ENCODE data around the gene CEACAM3. TPM values are rescaled to one million over a fixed set of nuclear protein-coding genes. Genes with fewer than 3 reads are reported as not detected.

Gene CEACAM3
- total and polyA plus RNA-seq, 9 of the 15 experiments (the other 6 are each of a cell fraction or from before 2014, with no cell fraction given): not detected

DNA sequence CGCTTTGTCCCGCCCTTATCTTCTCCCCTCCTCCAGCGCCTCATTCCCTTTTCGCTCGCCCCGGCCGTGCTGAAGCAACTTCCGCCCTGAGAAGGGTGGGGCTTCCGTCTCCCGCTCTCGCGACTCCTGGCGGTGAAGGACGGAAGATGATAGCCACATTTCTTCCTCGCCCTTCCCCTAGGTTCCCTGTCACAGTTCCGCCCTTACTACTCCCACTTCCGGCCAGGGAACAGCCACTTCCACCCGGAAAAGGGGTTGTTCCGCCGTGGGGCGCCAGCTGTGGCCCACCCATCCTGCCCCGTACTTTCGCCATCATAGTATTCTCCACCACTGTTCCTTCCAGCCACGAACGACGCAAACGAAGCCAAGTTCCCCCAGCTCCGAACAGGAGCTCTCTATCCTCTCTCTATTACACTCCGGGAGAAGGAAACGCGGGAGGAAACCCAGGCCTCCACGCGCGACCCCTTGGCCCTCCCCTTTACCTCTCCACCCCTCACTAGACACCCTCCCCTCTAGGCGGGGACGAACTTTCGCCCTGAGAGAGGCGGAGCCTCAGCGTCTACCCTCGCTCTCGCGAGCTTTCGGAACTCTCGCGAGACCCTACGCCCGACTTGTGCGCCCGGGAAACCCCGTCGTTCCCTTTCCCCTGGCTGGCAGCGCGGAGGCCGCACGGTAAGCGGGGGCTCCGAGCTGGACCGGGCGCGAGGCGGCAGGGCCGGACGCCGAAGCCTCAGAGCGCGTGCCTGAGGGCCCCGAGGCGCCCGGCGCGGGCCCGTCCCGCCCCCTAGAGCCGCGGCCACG lies 63.4 kb downstream of the CEACAM3 start, which contains the start of gene RPS19 (continued):
- TF ChIP-seq, protein P1, sequence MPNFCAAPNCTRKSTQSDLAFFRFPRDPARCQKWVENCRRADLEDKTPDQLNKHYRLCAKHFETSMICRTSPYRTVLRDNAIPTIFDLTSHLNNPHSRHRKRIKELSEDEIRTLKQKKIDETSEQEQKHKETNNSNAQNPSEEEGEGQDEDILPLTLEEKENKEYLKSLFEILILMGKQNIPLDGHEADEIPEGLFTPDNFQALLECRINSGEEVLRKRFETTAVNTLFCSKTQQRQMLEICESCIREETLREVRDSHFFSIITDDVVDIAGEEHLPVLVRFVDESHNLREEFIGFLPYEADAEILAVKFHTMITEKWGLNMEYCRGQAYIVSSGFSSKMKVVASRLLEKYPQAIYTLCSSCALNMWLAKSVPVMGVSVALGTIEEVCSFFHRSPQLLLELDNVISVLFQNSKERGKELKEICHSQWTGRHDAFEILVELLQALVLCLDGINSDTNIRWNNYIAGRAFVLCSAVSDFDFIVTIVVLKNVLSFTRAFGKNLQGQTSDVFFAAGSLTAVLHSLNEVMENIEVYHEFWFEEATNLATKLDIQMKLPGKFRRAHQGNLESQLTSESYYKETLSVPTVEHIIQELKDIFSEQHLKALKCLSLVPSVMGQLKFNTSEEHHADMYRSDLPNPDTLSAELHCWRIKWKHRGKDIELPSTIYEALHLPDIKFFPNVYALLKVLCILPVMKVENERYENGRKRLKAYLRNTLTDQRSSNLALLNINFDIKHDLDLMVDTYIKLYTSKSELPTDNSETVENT (CRISPR knock-in tag; IDR thresholded peaks at IDR 0.05): peak; percentile 70; the same call in 1 of the 2 replicates
- TF ChIP-seq PHF20 (IDR thresholded peaks at IDR 0.05; ENCODE audit: partially characterized antibody): peak; percentile 95
- no peak for TF ChIP-seq RBM34 (IDR thresholded peaks at IDR 0.05; ENCODE audit: borderline replicate concordance, insufficient read depth, low read length)
- peak; percentile 44 for TF ChIP-seq HNRNPLL (IDR thresholded peaks at IDR 0.05; ENCODE audit: low read depth, low read length, poor library complexity, severe bottlenecking)
- peak; percentile 44 for TF ChIP-seq NUFIP1 (IDR thresholded peaks at IDR 0.05; ENCODE audit: partially characterized antibody)
- TF ChIP-seq ZBTB17 (CRISPR knock-in tag; IDR thresholded peaks at IDR 0.05): peak; percentile 41; the same call in 1 of the 2 replicates
- peak; percentile 29; the same call in 1 of the 2 replicates for TF ChIP-seq ZNF24 (IDR thresholded peaks at IDR 0.05)
- TF ChIP-seq, protein P2, sequence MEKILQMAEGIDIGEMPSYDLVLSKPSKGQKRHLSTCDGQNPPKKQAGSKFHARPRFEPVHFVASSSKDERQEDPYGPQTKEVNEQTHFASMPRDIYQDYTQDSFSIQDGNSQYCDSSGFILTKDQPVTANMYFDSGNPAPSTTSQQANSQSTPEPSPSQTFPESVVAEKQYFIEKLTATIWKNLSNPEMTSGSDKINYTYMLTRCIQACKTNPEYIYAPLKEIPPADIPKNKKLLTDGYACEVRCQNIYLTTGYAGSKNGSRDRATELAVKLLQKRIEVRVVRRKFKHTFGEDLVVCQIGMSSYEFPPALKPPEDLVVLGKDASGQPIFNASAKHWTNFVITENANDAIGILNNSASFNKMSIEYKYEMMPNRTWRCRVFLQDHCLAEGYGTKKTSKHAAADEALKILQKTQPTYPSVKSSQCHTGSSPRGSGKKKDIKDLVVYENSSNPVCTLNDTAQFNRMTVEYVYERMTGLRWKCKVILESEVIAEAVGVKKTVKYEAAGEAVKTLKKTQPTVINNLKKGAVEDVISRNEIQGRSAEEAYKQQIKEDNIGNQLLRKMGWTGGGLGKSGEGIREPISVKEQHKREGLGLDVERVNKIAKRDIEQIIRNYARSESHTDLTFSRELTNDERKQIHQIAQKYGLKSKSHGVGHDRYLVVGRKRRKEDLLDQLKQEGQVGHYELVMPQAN (IDR thresholded peaks at IDR 0.05; ENCODE audit: borderline replicate concordance): peak; percentile 96
- TF ChIP-seq MCM2 (IDR thresholded peaks at IDR 0.05; ENCODE audit: low read depth): no peak
- peak; percentile 86 for TF ChIP-seq ELF4 (CRISPR knock-in tag; IDR thresholded peaks at IDR 0.05)
- no peak for TF ChIP-seq U2AF1 (optimal IDR thresholded peaks at IDR 0.05; ENCODE audit: low read depth, low read length)
- peak; percentile 83 for TF ChIP-seq POLR2AphosphoS5 (IDR thresholded peaks at IDR 0.05; ENCODE audit: control insufficient read depth, insufficient read depth, low read depth, low read length)
- TF ChIP-seq ELF1 (tag; IDR thresholded peaks at IDR 0.05): peak; percentile 100
- TF ChIP-seq, protein P3, sequence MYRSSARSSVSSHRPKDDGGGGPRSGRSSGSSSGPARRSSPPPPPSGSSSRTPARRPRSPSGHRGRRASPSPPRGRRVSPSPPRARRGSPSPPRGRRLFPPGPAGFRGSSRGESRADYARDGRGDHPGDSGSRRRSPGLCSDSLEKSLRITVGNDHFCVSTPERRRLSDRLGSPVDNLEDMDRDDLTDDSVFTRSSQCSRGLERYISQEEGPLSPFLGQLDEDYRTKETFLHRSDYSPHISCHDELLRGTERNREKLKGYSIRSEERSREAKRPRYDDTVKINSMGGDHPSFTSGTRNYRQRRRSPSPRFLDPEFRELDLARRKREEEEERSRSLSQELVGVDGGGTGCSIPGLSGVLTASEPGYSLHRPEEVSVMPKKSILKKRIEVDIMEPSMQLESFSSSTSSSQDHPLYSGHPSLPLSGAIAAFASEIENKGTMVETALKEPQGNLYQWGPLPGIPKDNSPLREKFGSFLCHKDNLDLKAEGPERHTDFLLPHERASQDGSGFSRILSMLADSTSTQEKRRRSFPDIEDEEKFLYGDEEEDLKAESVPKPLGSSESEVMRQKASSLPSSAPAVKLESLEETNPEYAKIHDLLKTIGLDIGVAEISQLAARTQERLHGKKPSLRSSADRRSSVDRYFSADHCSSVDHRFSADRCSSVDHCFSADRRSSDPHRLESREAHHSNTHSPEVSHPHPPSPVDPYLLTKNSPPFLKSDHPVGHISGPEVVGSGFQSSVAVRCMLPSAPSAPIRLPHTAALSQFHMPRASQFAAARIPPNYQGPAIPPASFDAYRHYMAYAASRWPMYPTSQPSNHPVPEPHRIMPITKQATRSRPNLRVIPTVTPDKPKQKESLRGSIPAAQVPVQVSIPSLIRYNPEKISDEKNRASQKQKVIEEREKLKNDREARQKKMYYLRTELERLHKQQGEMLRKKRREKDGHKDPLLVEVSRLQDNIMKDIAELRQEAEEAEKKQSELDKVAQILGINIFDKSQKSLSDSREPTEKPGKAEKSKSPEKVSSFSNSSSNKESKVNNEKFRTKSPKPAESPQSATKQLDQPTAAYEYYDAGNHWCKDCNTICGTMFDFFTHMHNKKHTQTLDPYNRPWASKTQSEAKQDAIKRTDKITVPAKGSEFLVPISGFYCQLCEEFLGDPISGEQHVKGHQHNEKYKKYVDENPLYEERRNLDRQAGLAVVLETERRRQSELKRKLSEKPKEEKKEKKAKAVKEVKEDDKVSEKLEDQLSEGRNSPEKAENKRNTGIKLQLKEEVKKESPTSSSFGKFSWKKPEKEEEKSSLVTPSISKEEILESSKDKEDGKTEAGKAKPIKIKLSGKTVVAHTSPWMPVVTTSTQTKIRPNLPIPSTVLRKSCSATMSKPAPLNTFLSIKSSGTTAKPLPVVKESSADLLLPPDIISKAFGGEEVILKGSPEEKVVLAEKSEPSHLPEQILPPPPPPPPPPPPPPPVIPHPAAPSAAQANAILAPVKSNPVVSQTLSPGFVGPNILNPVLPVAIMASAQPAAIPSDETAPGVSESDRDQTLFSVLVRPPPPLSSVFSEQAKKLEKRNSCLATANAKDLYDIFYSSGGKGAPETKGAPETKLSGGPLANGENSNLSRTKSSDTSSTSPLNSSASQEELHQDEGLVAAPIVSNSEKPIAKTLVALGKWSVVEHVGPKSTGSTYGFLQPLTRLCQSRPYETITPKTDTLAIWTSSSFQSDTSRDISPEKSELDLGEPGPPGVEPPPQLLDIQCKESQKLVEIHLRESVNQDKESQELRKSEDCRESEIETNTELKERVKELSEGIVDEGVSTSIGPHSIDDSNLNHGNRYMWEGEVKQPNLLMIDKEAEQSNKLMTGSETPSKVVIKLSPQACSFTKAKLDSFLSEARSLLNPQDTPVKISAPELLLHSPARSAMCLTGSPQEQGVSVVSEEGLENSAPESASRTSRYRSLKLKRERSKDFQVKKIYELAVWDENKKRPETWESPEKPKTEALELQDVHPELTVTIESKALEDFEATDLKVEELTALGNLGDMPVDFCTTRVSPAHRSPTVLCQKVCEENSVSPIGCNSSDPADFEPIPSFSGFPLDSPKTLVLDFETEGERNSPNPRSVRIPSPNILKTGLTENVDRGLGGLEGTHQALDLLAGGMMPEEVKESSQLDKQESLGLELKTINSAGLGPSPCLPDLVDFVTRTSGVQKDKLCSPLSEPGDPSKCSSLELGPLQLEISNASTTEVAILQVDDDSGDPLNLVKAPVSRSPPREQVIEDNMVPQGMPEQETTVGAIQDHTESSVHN (IDR thresholded peaks at IDR 0.05; ENCODE audit: borderline replicate concordance in 1 of 2, low read depth in 1 of 2): 0 out of 4 replicates have a peak, but pooled peaks of 1 of the 2 experiments have one; percentile 37

Measured in K562 (cell line).